Activated T-helper 1 cell treated with anti-CD3 and anti-CD28 coated beads, Interleukin-2, amount 50 U/mL, for 16 hours (primary cell): Measurements from ENCODE around the gene VPS37D.

Source experiments
- DNase-seq, 2 donors: peaks; one replicate each; pipeline ENCODE4 v3.0.0-alpha.2; 2020; ENCODE audit warnings: low read depth in 1 of 2, low spot score in 1 of 2

VPS37D gene

GRCh38 chr7:73678862-73679261 is 11.2 kb downstream of the VPS37D start:
- no peak for DNase-seq

DNA sequence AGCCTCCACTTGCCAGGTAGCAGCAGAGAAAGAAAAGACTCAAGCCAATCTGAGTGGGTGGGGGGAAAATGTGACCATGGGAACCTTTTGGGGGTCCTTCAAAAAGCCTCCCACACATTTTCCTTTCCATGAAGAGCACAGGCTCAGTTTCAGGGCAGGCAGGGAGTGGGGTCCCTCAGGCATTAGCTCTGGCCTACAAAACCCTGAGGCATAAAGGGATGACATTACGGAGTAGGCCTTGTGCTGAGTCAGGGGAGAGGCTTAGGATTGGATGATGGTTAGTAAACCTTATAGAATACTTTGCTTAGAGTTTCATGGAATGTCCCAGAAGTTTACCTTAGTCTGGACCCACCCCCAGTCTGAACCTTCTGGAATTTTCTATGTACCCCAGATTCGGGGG is 12.1 kb downstream of the VPS37D start:
- DNase-seq: no peak

DNA sequence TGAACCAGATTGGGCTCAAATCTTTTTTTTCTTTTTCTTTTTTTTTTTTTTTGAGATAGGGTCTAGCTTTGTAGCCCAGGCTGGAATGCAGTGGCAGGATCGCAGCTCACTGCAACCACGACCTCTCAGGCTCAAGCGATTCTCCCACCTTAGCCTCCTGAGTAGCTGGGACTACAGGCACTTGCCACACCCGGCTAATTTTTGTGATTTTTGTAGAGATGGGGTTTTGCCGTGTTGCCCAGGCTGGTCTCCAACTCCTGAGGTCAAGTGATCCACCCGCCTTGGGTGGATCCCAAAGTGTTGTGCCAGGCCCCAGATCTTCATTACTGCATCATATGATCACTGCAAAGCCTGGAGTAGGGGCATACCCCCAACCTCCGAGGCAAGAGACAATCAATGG is 12.9 kb downstream of the VPS37D start:
- no peak for DNase-seq

- no peak for DNase-seq
These were observed 13.4 kb downstream of the VPS37D start for GRCh38 chr7:73681031-73681430.

- DNase-seq: no peak
These were observed 15.1 kb downstream of the VPS37D start for GRCh38 chr7:73682745-73683055.

DNA sequence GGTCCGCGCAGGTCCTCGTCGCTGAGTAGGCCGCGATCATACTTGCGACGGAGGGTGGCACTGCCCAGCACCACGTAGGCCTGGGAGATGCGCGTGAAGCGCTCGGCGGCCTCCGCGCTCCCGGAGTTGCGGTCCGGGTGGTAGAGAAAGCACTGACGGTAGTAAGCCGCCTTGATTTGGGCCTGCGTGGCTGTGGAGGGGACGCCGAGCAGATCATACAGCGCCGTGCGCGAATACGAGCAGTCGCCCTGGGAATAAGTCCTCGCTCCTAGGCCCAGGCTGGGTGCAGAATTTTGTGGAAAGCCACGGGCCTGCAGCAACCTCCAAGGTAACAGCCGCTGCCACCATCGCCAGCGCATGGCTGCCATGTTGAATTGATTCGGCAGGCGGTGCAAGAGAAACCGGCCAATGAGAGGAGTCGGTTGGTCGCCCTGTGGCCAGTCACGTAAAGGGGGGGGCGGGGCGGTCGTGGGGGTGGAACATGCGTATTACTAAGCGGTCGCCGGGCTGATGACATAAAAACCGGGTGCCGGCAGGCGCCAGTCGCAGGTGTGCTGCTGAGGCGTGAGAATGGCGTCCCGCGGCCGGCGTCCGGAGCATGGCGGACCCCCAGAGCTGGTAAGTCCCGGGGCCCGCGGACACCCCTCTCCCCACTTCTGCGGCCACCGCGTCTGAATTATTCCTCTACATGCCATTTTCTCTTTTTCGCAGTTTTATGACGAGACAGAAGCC is 15.6 kb downstream of the VPS37D start, which contains the start of the genes BUD23 and DNAJC30:
Gene BUD23, plus strand, starts transcription at position 542 of the 732 bp plus-strand sequence. Its CDS starts 29 bp downstream, at position 571.
Gene DNAJC30, minus strand, starts transcription at position 398 of the 732 bp plus-strand sequence. Its CDS starts 30 bp downstream, at position 368.
- DNase-seq: peak; percentile 91 to 97

- no peak for DNase-seq
These were observed 16.4 kb downstream of the VPS37D start for GRCh38 chr7:73683788-73684693.

- no peak for DNase-seq
These were observed 17.7 kb downstream of the VPS37D start for GRCh38 chr7:73685311-73685710.

DNA sequence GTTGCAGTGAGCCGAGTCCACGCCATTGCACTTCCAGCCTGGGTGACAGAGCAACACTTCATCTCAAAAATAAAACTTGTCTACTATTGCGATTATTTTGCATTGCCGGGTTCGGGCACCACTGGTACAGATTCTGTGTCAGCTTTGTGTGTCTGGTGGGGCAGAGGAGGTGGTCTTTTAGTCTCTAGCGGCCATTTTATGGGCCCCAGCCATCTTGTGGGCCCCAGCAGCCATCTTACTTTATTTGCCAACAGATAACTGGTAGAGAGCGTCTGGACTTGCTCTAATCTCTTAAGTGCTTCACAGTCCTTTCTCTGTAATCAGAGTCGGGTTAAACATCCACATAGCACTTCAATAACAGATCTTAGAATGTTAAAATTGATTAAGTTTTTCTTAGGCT is 20.7 kb downstream of the VPS37D start:
- DNase-seq: no peak

DNA sequence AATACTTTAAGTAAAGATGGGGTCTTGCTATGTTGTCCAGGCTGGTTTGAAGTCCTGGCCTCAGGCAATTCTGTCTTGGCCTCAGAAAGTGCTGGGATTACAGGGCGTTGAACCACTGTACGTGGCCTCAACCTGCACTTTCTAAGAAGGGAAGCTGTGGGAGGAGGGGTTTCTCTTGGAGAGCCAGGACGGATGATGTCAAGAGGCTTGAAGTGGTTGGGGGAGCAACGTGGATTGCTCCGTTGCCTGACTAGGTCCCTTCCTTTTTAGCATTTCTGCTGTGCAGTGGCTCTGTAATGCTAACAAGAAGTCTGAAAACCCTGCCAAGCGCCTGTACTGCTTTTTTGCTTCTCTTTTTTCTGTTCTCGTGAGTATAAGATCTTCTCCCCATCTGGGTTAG is 23.0 kb downstream of the VPS37D start:
- no peak for DNase-seq

DNA sequence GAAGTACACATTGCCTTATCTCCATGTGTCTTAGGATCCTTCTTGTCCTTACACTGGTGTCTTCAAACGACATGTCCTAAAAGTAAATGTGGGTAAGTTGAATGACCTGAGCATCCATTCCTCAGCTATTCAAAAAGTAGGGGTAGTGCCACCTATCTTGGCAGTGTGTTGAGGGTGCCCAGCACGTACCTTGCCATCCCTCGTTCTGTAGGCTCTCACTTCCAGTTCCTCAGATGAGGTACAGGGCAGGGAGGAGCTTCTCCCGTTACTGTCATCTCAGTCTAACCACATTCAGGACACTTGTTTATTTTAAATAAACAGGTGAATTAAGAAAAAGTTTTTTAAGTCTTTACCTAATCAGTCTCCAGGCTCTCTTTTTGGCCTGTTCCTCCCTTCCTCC is 28.7 kb downstream of the VPS37D start:
- DNase-seq: no peak

DNA sequence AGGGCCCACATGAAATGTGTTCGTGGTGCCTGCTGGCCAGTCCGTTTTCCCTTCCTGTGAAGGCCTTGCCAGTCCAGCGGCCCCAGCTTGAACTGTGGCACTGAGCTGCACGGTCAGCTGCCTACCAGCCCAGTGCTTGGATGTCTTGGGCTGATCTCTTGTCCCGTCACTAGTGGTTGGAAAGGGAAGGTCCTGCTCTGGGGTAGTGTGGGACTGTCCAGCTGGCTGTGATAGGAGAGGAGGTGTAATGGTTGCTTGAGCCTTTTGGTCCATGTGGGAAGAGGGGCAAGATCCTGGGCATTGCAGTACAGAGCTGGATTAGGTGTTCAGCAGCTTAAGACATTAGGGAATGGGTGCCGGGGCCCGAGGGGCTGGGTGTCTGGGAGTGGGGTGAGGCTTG is 30.8 kb downstream of the VPS37D start:
- DNase-seq: no peak

- no peak for DNase-seq
These were observed 31.9 kb downstream of the VPS37D start for GRCh38 chr7:73699370-73700068.

DNA sequence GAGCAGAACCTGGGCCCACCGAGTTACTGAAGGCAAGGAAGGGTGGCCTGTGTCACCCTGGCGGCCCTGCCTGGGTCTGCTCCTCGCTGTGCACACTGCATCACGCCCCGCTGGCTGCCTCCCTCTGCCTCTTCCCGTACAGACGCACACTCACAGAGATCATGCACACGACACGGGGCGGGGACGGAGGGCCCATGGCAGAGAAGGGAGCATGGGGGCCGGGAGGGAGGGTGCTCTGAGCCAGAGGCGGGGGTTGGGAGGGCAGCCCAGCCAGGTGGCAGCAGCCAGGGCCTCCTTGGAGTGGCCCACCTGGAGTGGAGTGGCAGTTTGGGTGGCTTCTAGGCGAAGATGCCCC is 32.4 kb downstream of the VPS37D start:
- no peak for DNase-seq

GRCh38 chr7:73700581-73701134 is 33.0 kb downstream of the VPS37D start:
- DNase-seq: no peak

- no peak for DNase-seq
These were observed 33.8 kb downstream of the VPS37D start for GRCh38 chr7:73701357-73701995.

DNA sequence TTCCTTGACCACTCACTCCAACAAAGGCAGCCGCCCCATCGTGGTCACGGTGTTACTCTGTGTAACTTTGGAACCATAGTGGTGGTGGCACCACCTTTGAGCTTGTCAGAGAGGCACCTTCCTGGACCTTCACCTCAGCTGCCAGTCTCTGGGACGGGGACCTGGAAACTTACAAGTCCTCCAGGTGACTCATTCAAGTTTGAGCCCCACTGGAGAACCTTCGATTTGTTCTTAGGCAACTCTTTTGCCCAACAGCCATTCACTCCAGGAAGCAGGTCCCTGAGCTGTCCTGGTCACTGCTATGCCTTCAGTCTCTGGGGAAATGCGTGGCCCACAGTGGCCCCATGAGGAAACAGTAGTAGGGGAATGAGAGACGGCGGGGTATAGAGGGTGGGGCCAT is 34.6 kb downstream of the VPS37D start:
- DNase-seq: no peak

- DNase-seq: no peak
These were observed 35.0 kb downstream of the VPS37D start for GRCh38 chr7:73702665-73703064.

GRCh38 chr7:73703225-73703624 is 35.6 kb downstream of the VPS37D start:
- DNase-seq: no peak

DNA sequence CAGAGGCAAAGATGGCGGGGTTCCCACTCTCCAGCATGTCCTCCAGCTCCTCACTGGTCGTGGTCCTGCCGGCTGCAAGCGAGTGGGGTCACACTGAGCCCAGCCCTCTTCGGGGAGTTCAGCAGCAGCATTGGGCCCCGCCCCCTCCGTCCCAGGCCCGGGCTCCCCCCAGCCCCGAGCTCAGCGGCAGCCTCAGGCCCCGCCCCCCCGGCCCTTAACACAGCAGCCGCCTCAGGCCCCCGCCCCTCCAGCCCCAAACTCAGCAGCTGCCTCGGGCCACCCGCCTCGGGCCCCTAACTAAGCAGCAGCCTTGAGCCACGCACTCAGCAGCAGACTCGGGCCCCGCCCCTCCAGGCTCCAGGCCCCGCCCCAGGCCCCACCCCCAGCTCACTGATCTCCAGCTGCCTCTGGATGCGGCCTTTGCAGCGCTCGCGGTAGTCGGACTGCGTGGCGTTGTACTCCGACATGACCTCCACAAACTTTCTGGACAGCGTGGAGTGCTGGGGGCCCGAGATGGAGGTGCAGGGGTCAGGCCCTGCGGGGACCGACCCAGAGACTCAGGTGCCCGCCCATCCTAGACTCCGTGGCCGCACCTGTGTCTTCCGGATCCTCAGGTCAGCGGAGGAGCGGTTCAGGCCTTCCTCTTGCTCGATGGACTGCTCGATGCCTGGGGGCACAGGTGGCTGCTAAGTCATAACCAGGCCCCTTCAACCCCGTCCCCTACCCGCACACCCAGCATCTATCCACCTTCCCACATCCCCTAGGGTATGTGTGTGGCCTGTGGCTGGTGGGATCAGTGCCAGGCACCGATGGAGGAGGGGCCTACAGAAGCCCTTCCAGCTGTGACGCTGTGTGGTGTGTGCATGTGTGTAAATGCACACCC is 36.4 kb downstream of the VPS37D start:
- no peak for DNase-seq
